ENCODE data around the gene INSR. TPM values are rescaled to one million over a fixed set of nuclear protein-coding genes. Genes with fewer than 3 reads are reported as not detected.

The INSR gene
- total RNA-seq, 4 donors from 2014 or later, result 70.7 to 165 (median 89.2) TPM

DNA sequence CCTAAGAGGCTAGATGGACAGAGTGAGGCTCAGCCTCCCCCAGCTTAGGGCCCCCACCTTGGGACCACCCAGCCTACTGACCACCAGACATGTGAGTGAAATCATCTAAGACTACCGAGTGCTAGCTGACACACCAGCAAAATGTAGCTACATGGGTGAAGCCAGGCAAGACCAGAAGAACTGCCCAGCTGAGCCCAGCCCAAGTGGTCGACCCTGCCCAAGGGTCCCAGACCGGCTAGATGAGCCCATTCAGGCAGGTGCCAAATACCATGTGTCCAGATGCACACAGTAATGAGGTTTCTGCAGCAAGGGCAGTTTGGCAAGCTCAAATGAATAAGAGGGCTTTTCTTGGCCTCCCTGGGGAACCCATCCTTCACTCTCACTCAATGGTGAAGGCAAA lies 168.1 kb downstream of the INSR start:
- TF ChIP-seq POLR2A (IDR thresholded peaks at IDR 0.05), result no peak
- TF ChIP-seq, protein P1, sequence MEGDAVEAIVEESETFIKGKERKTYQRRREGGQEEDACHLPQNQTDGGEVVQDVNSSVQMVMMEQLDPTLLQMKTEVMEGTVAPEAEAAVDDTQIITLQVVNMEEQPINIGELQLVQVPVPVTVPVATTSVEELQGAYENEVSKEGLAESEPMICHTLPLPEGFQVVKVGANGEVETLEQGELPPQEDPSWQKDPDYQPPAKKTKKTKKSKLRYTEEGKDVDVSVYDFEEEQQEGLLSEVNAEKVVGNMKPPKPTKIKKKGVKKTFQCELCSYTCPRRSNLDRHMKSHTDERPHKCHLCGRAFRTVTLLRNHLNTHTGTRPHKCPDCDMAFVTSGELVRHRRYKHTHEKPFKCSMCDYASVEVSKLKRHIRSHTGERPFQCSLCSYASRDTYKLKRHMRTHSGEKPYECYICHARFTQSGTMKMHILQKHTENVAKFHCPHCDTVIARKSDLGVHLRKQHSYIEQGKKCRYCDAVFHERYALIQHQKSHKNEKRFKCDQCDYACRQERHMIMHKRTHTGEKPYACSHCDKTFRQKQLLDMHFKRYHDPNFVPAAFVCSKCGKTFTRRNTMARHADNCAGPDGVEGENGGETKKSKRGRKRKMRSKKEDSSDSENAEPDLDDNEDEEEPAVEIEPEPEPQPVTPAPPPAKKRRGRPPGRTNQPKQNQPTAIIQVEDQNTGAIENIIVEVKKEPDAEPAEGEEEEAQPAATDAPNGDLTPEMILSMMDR (IDR thresholded peaks at IDR 0.05), result no peak
- no peak for DNase-seq (ENCODE audit: low spot score in 2 of 2)
- 85 to 95% methylated on average over 1 to 3 of the region's 3 CpGs for WGBS, 2 donors

DNA sequence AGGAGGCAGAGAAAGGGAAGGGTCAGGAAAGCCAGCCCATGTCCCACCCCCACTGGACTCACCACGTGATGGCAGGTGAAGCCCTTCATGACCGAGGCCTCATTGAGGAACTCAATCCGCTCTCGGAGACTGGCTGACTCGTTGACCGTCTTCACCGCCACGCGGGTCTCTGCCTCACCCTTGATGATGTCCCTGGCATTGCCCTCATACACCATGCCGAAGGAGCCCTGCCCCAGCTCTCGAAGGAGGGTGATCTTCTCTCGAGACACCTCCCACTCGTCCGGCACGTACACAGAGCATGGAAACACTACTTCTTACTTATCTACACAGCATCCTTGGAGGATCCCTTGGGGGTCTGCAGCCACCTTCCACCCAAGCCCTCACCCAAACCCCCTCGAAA lies 169.0 kb downstream of the INSR start:
- no peak overlapping the region for H3K4me3 ChIP-seq (ENCODE audit: low read depth, poor library complexity, severe bottlenecking)
- WGBS, 2 donors, result 94 to 97% methylated on average over 16 of the region's 16 CpGs
- intact Hi-C loops (cut with DNase I; ENCODE audit: low total_unique reads), result no loop called here
- no peak for DNase-seq (ENCODE audit: low spot score in 2 of 2)
- TF ChIP-seq, protein P1 (IDR thresholded peaks at IDR 0.05), result no peak
- no peak for TF ChIP-seq POLR2A (IDR thresholded peaks at IDR 0.05)

More for the DNA sequence above, 168.1 kb downstream of the INSR start:
- intact Hi-C loops (cut with DNase I; ENCODE audit: low total_unique reads), result no loop called here
- no peak overlapping the region for H3K4me3 ChIP-seq (ENCODE audit: low read depth, poor library complexity, severe bottlenecking)

DNA sequence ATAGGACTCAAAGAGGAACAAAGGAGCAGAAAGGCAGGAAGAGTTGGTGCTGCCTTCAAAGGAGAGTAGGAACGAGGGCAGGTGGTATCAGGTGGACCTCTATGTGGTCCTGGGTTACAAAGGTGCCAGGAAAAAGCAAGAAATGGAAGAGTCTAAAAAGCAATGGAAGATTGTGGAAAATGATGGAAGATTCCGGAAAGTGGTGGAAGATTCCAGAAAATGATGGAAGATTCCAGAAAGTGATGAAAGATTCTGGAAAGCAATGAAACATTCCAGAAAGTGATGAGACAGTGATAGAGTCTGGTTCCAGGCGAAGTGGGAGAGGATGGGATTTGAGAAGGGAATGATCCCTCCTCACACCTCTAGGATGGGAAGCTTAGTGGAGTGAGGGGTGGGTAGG lies 169.4 kb downstream of the INSR start:
- intact Hi-C loops (cut with DNase I; ENCODE audit: low total_unique reads), result no loop called here
- WGBS, 2 donors, result 63 to 67% methylated on average over 3 of the region's 3 CpGs
- no peak overlapping the region for H3K4me3 ChIP-seq (ENCODE audit: low read depth, poor library complexity, severe bottlenecking)
- DNase-seq (ENCODE audit: low spot score in 2 of 2), result no peak
- no peak for TF ChIP-seq POLR2A (IDR thresholded peaks at IDR 0.05)
- TF ChIP-seq, protein P1 (IDR thresholded peaks at IDR 0.05), result no peak

DNA sequence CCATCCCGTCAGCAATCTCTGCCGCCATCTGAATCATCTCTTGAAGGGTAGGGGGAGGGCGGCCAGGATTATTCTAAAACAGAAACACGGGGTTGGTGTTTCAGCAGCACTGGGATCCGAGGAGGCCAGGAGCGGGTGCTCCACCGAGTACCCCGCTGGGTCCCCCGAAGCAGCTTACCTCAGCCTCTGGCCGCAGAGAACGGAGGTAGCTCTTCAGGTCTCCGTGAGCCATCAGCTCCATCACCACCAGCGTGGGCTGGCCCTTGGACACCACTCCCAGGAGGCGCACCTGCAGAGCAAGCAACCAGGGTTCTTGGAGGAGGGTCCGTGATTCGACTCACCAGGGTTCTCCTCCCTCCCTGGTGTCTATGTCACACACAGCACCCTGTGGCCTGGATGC lies 171.5 kb downstream of the INSR start:
- DNase-seq (ENCODE audit: low spot score in 2 of 2), result no peak
- no peak overlapping the region for H3K4me3 ChIP-seq (ENCODE audit: low read depth, poor library complexity, severe bottlenecking)
- TF ChIP-seq, protein P1 (IDR thresholded peaks at IDR 0.05), result no peak
- no peak for TF ChIP-seq POLR2A (IDR thresholded peaks at IDR 0.05)
- intact Hi-C loops (cut with DNase I; ENCODE audit: low total_unique reads), result no loop called here
- WGBS, 2 donors, result 92 to 96% methylated on average over 15 to 16 of the region's 16 CpGs

DNA sequence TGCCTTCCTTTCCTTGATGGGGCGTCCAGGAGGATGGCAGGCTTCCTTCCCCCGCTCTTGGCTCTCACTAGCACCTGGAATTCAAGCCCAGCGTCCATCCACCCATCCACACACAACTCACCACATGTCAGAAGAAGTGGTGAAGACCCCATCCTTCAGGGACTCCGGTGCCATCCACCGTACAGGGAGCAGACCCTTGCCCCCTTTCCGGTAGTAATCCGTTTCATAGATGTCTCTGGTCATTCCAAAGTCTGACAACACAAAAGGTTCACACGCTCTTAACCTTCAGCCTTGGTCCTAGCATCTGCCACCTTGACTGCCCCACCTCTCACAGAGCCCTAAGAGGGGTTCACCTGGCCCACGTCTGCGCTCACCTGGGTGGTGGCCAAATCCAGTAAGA lies 173.7 kb downstream of the INSR start:
- intact Hi-C loops (cut with DNase I; ENCODE audit: low total_unique reads), result no loop called here
- no peak overlapping the region for H3K4me3 ChIP-seq (ENCODE audit: low read depth, poor library complexity, severe bottlenecking)
- TF ChIP-seq, protein P1 (IDR thresholded peaks at IDR 0.05), result no peak
- no peak for TF ChIP-seq POLR2A (IDR thresholded peaks at IDR 0.05)
- DNase-seq (ENCODE audit: low spot score in 2 of 2), result no peak
- 92 to 95% methylated on average over 10 of the region's 10 CpGs for WGBS, 2 donors

DNA sequence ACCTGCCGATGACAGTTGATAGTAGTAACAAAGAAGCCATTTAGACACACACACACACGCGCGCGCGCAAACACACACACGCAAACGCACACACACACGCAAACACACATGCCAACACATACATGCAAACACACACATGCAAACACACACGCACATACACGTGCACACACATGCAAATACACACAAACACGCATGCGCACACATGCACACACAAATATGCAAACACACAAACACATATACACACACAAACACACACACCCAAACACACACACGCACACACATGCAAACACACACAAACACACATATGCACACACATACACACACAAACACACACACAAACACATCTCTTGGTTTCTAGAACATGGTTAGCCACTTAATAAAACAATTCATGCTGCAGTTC lies 174.6 kb downstream of the INSR start:
- 88 to 93% methylated on average over 14 of the region's 14 CpGs for WGBS, 2 donors
- TF ChIP-seq POLR2A (IDR thresholded peaks at IDR 0.05), result no peak
- TF ChIP-seq, protein P1 (IDR thresholded peaks at IDR 0.05), result no peak
- no peak for DNase-seq (ENCODE audit: low spot score in 2 of 2)
- no peak overlapping the region for H3K4me3 ChIP-seq (ENCODE audit: low read depth, poor library complexity, severe bottlenecking)
- intact Hi-C loops (cut with DNase I; ENCODE audit: low total_unique reads), result loop anchor here (10.0 kb wide), 1 partner anchor 965 kb away; no protein-coding TSS in a partner anchor
